Stomach (tissue), 9 donors: ENCODE data around the gene ETFA. TPM values are rescaled to one million over a fixed set of nuclear protein-coding genes. Genes with fewer than 3 reads are reported as not detected.

Experiments used
- DNase-seq, 2 donors: peaks; one replicate each; pipeline versions ENCODE4 v3.0.0 to v3.0.0-alpha.2; 2013 to 2019
- H3K27ac ChIP-seq, 5 donors: fragments of 200-600 bp in 4 of 5; sonication (generic) in 4 of 5; one replicate each; pipeline ENCODE4 v1.5.1; 2013 to 2019; ENCODE audit warnings: mild to moderate bottlenecking in 1 of 5, moderate library complexity in 1 of 5
- H3K27me3 ChIP-seq, 3 donors: fragments of 200-600 bp; sonication (generic); one replicate each; pipeline ENCODE4 v1.5.1; 2017 to 2019; ENCODE audit warnings: mixed run types in 1 of 3
- H3K36me3 ChIP-seq, 4 donors: fragments of 200-600 bp; sonication (generic); 1 replicate in 3 of 4; 2 replicates in 1 of 4; pipeline ENCODE4 v1.5.1; 2016 to 2019
- H3K4me1 ChIP-seq, 4 donors: fragments of 200-600 bp; sonication (generic); one replicate each; pipeline ENCODE4 v1.5.1; 2016 to 2019
- H3K4me3 ChIP-seq, 4 donors: fragments of 200-600 bp; sonication (generic) in 3 of 4; one replicate each; pipeline ENCODE4 v1.5.1; 2016 to 2019; ENCODE audit warnings: mild to moderate bottlenecking in 1 of 4
- H3K9me3 ChIP-seq, 4 donors: fragments of 200-600 bp; sonication (generic); one replicate each; pipeline ENCODE4 v1.5.1; 2016 to 2019
- EP300 ChIP-seq: sonication (generic); formaldehyde crosslinking; IDR thresholded peaks from one replicate; pipeline ENCODE4 v1.6.1; 2017; ENCODE audit warnings: antibody characterized with exemption
- POLR2A ChIP-seq, 4 donors: fragments of 450-650 bp; IDR thresholded peaks; one replicate each; pipeline ENCODE4 v1.6.1; 2016; ENCODE audit warnings: antibody characterized with exemption in 4 of 4, control low read depth in 2 of 4, mild to moderate bottlenecking in 1 of 4, moderate library complexity in 1 of 4
- POLR2AphosphoS5 ChIP-seq, 3 donors: sonication (generic); formaldehyde crosslinking; IDR thresholded peaks; one replicate each; pipeline ENCODE4 v1.6.1; 2016; ENCODE audit warnings: antibody characterized with exemption in 3 of 3
- WGBS, 5 donors: extraction: QIAGEN DNeasy Blood & Tissue Kit in 3 of 5; methylation state at CpG; one replicate each; pipeline versions ENCODE4 v1.1.5 to v1.1.7; 2013 to 2018; 5-methylcytosine and 5-hydroxymethylcytosine counted together
- intact Hi-C: fragments of 100-400 bp; cut with DNase I; formaldehyde crosslinking; loops from one replicate; pipeline ENCODE4 v1.15.1; 2023; ENCODE audit warnings: low total_unique reads
- polyA plus RNA-seq, 3 donors: library from polyadenylated mRNA; stranded (reverse); fragments of 200-250 nt; gene quantifications; one replicate each; pipeline ENCODE4 v1.2.3, GENCODE V29; 2013
- total RNA-seq, 5 donors: library from RNA; depleted of rRNA; stranded (reverse); fragments of >200 nt; gene quantifications; one replicate each; pipeline versions ENCODE4 v1.1.0 to v1.2.3, GENCODE V29; 2014 to 2016
- TF ChIP-seq, protein P1 (sequence below), 7 experiments: fragments of 450-650 bp in 4 of 7; fragments of 200-600 bp in 3 of 7; sonication (generic) in 3 of 7; IDR thresholded peaks; one replicate each; pipeline ENCODE4 v1.5.1; 2016 to 2019; ENCODE audit warnings: antibody characterized with exemption in 7 of 7, control low read depth in 2 of 7, mild to moderate bottlenecking in 1 of 7
- donor health status: healthy with polysubstance abuse.
- donor health status: Bipolar disorder and iron deficiency.
- donor health status: healthy.

Gene ETFA
- total and polyA plus RNA-seq, 8 donors, result 68.2 to 304 (median 109) TPM

DNA sequence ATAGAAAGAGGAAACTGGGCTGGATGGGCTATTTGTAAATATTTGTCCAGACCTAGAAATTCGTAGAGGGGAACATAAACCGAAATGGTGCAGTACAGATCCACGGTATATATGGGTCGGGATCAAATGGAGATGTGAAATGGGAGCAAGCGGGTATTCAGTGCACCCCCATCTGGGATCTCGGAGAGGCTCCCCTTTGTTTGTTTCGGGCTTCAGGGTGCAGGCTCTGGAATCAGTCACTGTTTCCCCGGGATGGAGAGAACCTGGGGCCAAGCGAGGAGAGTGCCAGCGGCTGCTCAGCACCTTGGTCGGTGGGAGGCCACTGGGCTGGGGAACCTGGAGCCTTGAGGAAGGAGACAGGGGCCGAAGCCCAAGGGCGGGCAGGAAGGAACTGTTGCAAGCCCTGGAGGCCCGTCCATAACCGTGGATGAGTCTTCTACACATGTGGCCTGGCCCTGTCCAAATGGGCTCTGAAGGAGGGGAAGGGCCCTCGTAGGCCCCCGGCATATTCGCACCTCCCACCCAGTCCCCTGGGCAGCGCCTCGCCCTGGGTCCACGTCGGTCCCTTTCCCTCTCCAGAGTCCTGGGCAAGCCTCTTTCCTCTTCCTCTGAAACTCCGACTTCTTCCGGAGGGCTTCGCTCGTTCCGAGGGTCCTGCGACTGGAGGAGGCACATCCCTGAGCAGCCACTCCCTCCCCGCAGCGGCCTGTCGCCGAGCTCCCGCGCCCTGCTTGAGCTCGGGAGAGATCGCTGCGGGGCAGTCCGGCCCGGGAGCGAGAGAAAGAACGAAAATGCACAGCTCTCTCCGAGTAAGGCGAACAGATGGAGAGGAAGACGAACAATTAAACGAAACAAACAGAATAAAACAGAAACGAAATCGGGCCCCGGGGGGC is 28.3 kb upstream of the ETFA start:
- Histone ChIP-seq H3K27ac (peak overlapping the region; percentile 31 to 74 (median 64)), H3K27me3 (peaks cover 25 to 100% (median 92%) of the 10 kb centered on the region in 3 donors), H3K4me3 (peak overlapping the region; percentile 42 to 63 (median 48)), H3K36me3 (no peaks in the 10 kb centered on the region), H3K4me1 (peaks cover 55 to 90% (median 73%) of the 10 kb centered on the region in 4 donors), H3K9me3 (peaks cover 0 to 8% (median 0%) of the 10 kb centered on the region in 4 donors)
- intact Hi-C loops, result loop anchor here (10.0 kb wide), 1 partner anchor 145 kb away; no protein-coding TSS in a partner anchor
- 12 to 14% (median 14%) methylated on average over 37 to 48 of the region's 48 CpGs for WGBS, 5 donors
- peak in 1 of 2 donors; percentile 61 for DNase-seq
- TF ChIP-seq POLR2A (IDR thresholded peaks at IDR 0.05), result no peak
- TF ChIP-seq, protein P1, sequence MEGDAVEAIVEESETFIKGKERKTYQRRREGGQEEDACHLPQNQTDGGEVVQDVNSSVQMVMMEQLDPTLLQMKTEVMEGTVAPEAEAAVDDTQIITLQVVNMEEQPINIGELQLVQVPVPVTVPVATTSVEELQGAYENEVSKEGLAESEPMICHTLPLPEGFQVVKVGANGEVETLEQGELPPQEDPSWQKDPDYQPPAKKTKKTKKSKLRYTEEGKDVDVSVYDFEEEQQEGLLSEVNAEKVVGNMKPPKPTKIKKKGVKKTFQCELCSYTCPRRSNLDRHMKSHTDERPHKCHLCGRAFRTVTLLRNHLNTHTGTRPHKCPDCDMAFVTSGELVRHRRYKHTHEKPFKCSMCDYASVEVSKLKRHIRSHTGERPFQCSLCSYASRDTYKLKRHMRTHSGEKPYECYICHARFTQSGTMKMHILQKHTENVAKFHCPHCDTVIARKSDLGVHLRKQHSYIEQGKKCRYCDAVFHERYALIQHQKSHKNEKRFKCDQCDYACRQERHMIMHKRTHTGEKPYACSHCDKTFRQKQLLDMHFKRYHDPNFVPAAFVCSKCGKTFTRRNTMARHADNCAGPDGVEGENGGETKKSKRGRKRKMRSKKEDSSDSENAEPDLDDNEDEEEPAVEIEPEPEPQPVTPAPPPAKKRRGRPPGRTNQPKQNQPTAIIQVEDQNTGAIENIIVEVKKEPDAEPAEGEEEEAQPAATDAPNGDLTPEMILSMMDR (IDR thresholded peaks at IDR 0.05), result no peak
- TF ChIP-seq POLR2AphosphoS5 (IDR thresholded peaks at IDR 0.05), result no peak
- TF ChIP-seq EP300, result no peak

DNA sequence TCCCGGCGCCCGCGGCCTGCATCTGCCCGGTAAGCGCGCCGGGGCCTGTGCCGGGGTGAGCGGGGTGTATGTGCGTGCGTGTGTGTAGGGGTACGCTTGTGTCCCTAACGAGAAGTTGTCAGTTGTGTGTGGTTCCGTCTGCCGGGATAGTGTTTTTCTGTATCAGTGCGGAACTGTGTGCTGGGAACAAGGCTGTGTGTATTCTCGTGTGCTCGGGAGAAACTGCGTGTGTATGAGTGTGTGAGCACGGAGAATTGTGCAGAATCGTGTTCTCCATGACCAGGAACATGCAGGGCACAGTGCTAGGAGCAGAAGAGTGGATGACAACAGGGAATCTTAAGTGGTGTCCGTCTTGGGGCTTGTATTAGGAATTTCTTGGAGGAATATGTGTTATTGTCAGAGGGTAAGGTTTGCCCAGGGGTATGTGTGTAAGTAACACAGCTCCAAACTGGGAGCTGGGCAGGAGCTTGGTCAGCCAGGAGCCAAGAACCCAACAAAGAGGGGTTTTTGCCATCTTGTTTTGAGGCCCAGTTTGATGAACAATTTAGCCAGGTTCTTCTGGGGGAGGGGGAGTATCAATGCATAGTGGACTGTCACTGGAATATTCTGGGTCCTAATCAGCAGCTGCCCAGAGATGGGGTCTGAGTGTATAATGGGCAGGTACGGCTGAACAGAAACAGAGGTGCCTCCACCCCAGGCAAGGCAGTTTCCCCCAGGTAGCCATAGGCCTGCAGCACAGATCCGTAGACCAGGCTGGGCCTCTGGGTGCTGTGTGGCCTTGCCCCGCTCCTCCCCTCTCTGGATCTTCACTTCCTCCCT is 27.4 kb upstream of the ETFA start:
- Histone ChIP-seq H3K27me3 (peaks cover 23 to 100% (median 98%) of the 10 kb centered on the region in 3 donors), H3K4me1 (peaks cover 55 to 88% (median 75%) of the 10 kb centered on the region in 4 donors), H3K36me3 (no peaks in the 10 kb centered on the region), H3K4me3 (peak overlapping the region; percentile 42 to 63 (median 48)), H3K27ac (peak overlapping the region; percentile 7 to 74 (median 64)), H3K9me3 (peaks cover 0 to 8% (median 0%) of the 10 kb centered on the region in 4 donors)
- DNase-seq, result no peak
- no peak for TF ChIP-seq POLR2AphosphoS5 (IDR thresholded peaks at IDR 0.05)
- TF ChIP-seq POLR2A (IDR thresholded peaks at IDR 0.05), result no peak
- TF ChIP-seq EP300, result no peak
- TF ChIP-seq, protein P1 (IDR thresholded peaks at IDR 0.05), result no peak
- intact Hi-C loops, result loop anchor here (10.0 kb wide), 1 partner anchor 144 kb away; no protein-coding TSS in a partner anchor
- WGBS, 5 donors, result 23 to 36% (median 27%) methylated on average over 11 to 26 of the region's 26 CpGs

DNA sequence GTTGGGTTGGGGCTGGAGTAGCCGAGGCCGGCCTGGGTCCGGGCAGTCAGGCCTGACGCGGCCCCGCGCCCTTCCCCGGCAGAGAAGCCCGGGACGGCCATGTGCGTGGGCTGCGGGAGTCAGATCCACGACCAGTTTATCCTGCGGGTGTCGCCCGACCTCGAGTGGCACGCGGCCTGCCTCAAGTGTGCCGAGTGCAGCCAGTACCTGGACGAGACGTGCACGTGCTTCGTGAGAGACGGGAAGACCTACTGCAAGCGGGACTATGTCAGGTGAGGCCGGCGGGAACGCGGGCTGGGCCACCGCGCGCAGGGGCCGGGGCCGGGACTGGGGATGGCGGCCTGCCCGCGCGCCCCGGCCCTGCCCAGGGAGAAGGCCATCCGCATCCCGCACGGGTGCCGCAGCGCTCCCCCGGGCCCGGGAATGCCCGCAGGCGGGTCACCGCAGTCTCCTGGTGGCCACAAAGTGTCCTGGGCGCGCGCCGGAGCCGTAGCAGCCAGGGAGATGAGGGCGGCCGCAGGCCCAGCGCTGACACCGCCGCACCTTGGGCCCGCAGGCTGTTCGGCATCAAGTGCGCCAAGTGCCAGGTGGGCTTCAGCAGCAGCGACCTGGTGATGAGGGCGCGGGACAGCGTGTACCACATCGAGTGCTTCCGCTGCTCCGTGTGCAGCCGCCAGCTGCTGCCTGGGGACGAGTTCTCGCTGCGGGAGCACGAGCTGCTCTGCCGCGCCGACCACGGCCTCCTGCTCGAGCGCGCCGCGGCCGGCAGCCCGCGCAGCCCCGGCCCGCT is 26.6 kb upstream of the ETFA start:
- peak in 1 of 2 donors; percentile 67 for DNase-seq
- peaks cover 52 to 80% (median 71%) of the 10 kb centered on the region in 4 donors for H3K4me1 ChIP-seq
- peak overlapping the region; percentile 42 to 63 (median 48) for H3K4me3 ChIP-seq
- peaks cover 19 to 100% (median 91%) of the 10 kb centered on the region in 3 donors for H3K27me3 ChIP-seq
- H3K36me3 ChIP-seq, result no peaks in the 10 kb centered on the region
- 5 to 9% (median 6%) methylated on average over 15 to 89 of the region's 89 CpGs for WGBS, 5 donors
- H3K27ac ChIP-seq, result peak overlapping the region; percentile 62 to 80 (median 74)
- H3K9me3 ChIP-seq, result peaks cover 0 to 7% (median 0%) of the 10 kb centered on the region in 4 donors
- intact Hi-C loops, result loop anchor here (10.0 kb wide), 1 partner anchor 143 kb away; no protein-coding TSS in a partner anchor
- TF ChIP-seq POLR2A (IDR thresholded peaks at IDR 0.05), result no peak
- no peak for TF ChIP-seq EP300
- TF ChIP-seq, protein P1 (IDR thresholded peaks at IDR 0.05), result no peak
- no peak for TF ChIP-seq POLR2AphosphoS5 (IDR thresholded peaks at IDR 0.05)
